Glutamatergic neuron (in vitro differentiated cells): Measurements from ENCODE around the gene ALDH7A1. TPM values are rescaled to one million over a fixed set of nuclear protein-coding genes. Genes with fewer than 3 reads are reported as not detected.

Experiments
- DNase-seq: peaks from one replicate; pipeline ENCODE4 v3.0.0; 2022
- H3K27ac Mint-ChIP-seq: one replicate; pipeline ENCODE4 v1.8.0; 2020; ENCODE audit warnings: mild to moderate bottlenecking, mixed read lengths, inconsistent platforms; ENCODE audit not compliant: unreplicated experiment
- H3K27me3 Mint-ChIP-seq: one replicate; pipeline ENCODE4 v1.8.0; 2020; ENCODE audit warnings: mild to moderate bottlenecking, moderate library complexity, mixed read lengths, inconsistent platforms; ENCODE audit not compliant: unreplicated experiment
- H3K36me3 Mint-ChIP-seq: one replicate; pipeline ENCODE4 v1.8.0; 2020; ENCODE audit warnings: mild to moderate bottlenecking, mixed read lengths, inconsistent platforms; ENCODE audit not compliant: unreplicated experiment
- H3K4me1 Mint-ChIP-seq: one replicate; pipeline ENCODE4 v1.8.0; 2020; ENCODE audit warnings: mild to moderate bottlenecking, low read depth, mixed read lengths, inconsistent platforms; ENCODE audit not compliant: unreplicated experiment
- H3K4me3 Mint-ChIP-seq: one replicate; pipeline ENCODE4 v1.8.0; 2020; ENCODE audit warnings: mild to moderate bottlenecking, mixed read lengths, inconsistent platforms; ENCODE audit not compliant: unreplicated experiment
- H3K9me3 Mint-ChIP-seq: one replicate; pipeline ENCODE4 v1.8.0; 2020; ENCODE audit warnings: mild to moderate bottlenecking, moderate library complexity, mixed read lengths, inconsistent platforms; ENCODE audit not compliant: unreplicated experiment
- total RNA-seq: library from RNA; stranded (reverse); fragmentation: NEBNext Ultra II Directional; extraction: Animal tissue kit (Norgen Biotek cat#: 25700); gene quantifications from one replicate; pipeline ENCODE4 v1.2.1, GENCODE V29; 2021; ENCODE audit not compliant: unreplicated experiment
- TF ChIP-seq, protein P1 (sequence below): fragments of 200-600 bp; sonication (generic); IDR thresholded peaks from one replicate; pipeline ENCODE4 v1.5.0; 2021; ENCODE audit not compliant: partially characterized antibody, unreplicated experiment

ALDH7A1 gene
- total RNA-seq, 1 donor from 2014 or later = 85.9 TPM

DNA sequence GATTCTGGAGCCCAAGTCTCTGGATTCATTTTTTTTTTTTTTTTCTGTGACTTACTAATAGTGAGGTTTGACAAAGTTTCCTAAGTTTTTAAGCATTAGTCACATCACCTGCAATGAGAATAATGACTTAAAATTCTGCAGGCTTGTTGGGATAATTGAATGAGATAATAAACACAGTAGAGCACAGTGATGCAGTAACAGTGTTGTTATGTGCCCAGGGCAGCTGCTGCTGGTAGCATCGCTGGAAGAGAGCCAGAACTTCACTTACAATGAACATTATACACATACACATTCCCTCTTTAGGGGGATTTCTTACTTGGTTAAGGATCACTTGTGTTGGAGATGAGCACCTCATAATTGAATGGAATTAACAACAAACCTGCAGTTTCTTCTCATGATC, 78.9 kb downstream of the ALDH7A1 start:
- Mint-ChIP-seq H3K27me3 (peaks cover 4% of the 10 kb centered on the region), H3K4me3 (no peak overlapping the region), H3K9me3 (no peaks in the 10 kb centered on the region), H3K27ac (no peak overlapping the region), H3K36me3 (no peaks in the 10 kb centered on the region), H3K4me1 (peaks cover 11% of the 10 kb centered on the region)
- TF ChIP-seq, protein P1, sequence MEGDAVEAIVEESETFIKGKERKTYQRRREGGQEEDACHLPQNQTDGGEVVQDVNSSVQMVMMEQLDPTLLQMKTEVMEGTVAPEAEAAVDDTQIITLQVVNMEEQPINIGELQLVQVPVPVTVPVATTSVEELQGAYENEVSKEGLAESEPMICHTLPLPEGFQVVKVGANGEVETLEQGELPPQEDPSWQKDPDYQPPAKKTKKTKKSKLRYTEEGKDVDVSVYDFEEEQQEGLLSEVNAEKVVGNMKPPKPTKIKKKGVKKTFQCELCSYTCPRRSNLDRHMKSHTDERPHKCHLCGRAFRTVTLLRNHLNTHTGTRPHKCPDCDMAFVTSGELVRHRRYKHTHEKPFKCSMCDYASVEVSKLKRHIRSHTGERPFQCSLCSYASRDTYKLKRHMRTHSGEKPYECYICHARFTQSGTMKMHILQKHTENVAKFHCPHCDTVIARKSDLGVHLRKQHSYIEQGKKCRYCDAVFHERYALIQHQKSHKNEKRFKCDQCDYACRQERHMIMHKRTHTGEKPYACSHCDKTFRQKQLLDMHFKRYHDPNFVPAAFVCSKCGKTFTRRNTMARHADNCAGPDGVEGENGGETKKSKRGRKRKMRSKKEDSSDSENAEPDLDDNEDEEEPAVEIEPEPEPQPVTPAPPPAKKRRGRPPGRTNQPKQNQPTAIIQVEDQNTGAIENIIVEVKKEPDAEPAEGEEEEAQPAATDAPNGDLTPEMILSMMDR = no peak
- DNase-seq = no peak

DNA sequence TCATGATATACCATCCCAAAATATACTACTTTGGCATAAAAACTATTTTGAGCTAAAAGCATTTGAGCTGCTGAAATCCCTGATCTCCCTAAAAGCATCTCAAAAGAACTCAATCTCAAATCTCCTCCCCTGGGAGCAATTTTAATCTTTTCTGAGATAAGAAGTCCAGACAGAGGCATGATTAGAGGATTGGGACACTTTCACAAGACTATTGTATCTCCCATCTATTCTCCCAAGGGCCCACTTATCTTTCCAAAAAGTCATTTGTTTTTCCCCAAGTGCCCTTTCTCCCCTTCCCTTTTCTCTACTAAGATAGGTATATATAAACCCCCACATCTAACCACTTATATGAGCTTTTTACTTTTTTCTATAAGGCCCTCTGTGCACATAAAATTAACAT, 79.7 kb downstream of the ALDH7A1 start:
- H3K9me3 Mint-ChIP-seq = no peaks in the 10 kb centered on the region
- no peak for DNase-seq
- no peak overlapping the region for H3K4me3 Mint-ChIP-seq
- peaks cover 4% of the 10 kb centered on the region for H3K27me3 Mint-ChIP-seq
- TF ChIP-seq, protein P1 = no peak
- peaks cover 10% of the 10 kb centered on the region for H3K4me1 Mint-ChIP-seq
- no peaks in the 10 kb centered on the region for H3K36me3 Mint-ChIP-seq
- no peak overlapping the region for H3K27ac Mint-ChIP-seq

DNA sequence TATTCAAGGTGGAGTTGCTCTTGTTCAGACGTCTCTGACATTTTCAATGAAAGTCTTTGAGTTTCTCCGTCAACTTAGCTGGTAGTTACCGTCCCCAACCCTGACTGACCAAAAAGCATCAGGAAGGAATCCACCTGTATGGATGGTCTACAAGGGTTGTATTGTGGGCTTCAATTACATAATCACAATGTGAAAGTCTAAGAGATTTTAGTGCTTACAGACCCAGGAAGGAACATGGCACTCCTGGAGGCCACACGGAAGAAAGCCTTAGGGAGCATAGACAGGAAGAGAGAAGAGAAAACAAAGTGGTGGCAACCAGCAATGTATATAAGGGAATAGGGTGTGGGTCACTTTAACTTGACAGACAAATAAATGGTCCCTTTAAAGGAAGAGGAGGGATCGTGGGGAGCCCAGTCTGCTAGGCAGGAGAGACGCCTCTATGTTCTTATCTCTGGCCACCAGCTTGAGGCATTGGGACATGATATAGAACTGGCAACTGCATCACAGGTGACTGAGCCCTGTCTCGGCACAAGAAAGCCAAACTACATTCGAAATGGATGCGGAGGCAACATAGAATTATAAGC, 80.4 kb downstream of the ALDH7A1 start:
- Mint-ChIP-seq H3K36me3 (no peaks in the 10 kb centered on the region), H3K27ac (no peak overlapping the region), H3K4me1 (peaks cover 9% of the 10 kb centered on the region), H3K27me3 (peaks cover 4% of the 10 kb centered on the region), H3K9me3 (no peaks in the 10 kb centered on the region), H3K4me3 (no peak overlapping the region)
- TF ChIP-seq, protein P1 = no peak
- no peak for DNase-seq

DNA sequence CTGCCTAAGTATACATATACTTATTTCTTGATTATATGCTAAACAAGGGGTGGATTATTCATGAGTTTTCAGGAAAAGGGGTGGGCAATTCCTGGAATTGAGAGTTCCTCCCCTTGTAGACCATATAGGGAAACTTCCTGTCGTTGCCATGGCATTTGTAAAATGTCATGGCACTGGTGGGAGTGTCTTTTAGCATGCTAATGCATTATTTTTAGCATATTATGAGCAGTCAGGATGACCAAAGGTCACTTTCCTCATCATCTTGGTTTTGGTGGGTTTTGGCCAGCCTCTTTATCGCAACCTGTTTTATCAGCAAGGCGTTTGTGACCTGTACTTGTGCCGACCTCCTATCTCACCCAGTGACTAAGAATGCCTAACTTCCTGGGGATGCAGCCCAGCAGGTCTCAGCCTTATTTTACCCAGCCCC, 80.9 kb downstream of the ALDH7A1 start:
- no peaks in the 10 kb centered on the region for H3K36me3 Mint-ChIP-seq
- peaks cover 4% of the 10 kb centered on the region for H3K27me3 Mint-ChIP-seq
- no peak overlapping the region for H3K4me3 Mint-ChIP-seq
- no peak for DNase-seq
- H3K4me1 Mint-ChIP-seq = peaks cover 9% of the 10 kb centered on the region
- TF ChIP-seq, protein P1 = no peak
- no peak overlapping the region for H3K27ac Mint-ChIP-seq
- no peaks in the 10 kb centered on the region for H3K9me3 Mint-ChIP-seq

DNA sequence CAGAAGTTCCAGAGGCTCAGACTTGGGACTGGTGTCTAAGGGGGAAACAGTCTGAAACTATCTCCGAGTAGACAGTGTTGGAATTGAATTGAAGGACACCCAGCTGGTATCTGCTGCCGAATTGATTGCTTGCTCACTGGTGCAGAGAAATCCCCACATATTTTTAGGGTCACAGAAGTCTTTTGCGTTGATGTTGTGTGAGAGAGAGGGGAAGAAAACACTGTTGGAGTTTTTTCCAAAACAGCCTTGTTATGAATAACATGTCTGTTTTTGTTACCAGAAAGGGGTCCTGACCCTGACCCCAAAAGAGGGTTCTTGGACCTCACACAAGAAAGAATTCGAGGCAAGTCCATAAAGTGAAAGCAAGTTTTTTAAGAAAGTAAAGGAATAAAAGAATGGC, 81.3 kb downstream of the ALDH7A1 start:
- Mint-ChIP-seq H3K4me3 (no peak overlapping the region), H3K9me3 (no peaks in the 10 kb centered on the region), H3K36me3 (no peaks in the 10 kb centered on the region), H3K27me3 (peaks cover 4% of the 10 kb centered on the region), H3K27ac (no peak overlapping the region), H3K4me1 (peaks cover 9% of the 10 kb centered on the region)
- TF ChIP-seq, protein P1 = no peak
- no peak for DNase-seq
